GM12892 (cell line): Measurements from ENCODE around the gene KANSL3.
"Not testable (repeated sequence)": the region's sequence is repeated elsewhere in the genome, so short reads cannot be mapped to it uniquely, and the experiment has no call there.

Source experiments
- DNase-seq: peaks from one replicate; pipeline ENCODE4 v3.0.0; 2011; ENCODE audit not compliant: insufficient read length
- FAIRE-seq: peaks from 2 replicates; lab custom pipeline; 2011; peaks lifted over from hg19 to GRCh38; lab: Jason Lieb, UNC
- POLR2A ChIP-seq: IDR thresholded peaks from 2 replicates; pipeline ENCODE4 v1.6.1; 2011; ENCODE audit warnings: low read depth, low read length, control low read depth
- POLR2AphosphoS5 ChIP-seq: IDR thresholded peaks from 2 replicates; pipeline ENCODE4 v1.6.1; 2011; ENCODE audit warnings: low read depth, low read length, control low read depth
- TAF1 ChIP-seq: IDR thresholded peaks from 2 replicates; pipeline ENCODE4 v1.6.1; 2011; ENCODE audit warnings: low read depth, mild to moderate bottlenecking, control low read depth, low read length, borderline replicate concordance

The KANSL3 gene

GRCh38 chr2:96665083-96665569 lies 27.0 kb upstream of the KANSL3 start:
- DNase-seq: no peak
- TF ChIP-seq POLR2AphosphoS5 (no peak), POLR2A (no peak), TAF1 (no peak)
- no peak for FAIRE-seq

GRCh38 chr2:96664366-96664925 lies 26.3 kb upstream of the KANSL3 start:
- DNase-seq (no peak), FAIRE-seq (no peak)
- no peak for TF ChIP-seq POLR2AphosphoS5
- TF ChIP-seq TAF1: no peak
- no peak for TF ChIP-seq POLR2A

- TF ChIP-seq POLR2A: no peak
- no peak for TF ChIP-seq TAF1
- TF ChIP-seq POLR2AphosphoS5: no peak
- DNase-seq: no peak
- FAIRE-seq: no peak
Measured at GRCh38 chr2:96663829-96664228, 25.7 kb upstream of the KANSL3 start.

GRCh38 chr2:96663177-96663576 lies 25.1 kb upstream of the KANSL3 start:
- no peak for FAIRE-seq
- no peak for TF ChIP-seq TAF1
- no peak for TF ChIP-seq POLR2AphosphoS5
- TF ChIP-seq POLR2A: no peak
- no peak for DNase-seq

GRCh38 chr2:96662360-96662759 lies 24.2 kb upstream of the KANSL3 start:
- no peak for FAIRE-seq
- TF ChIP-seq POLR2AphosphoS5: no peak
- TF ChIP-seq TAF1: no peak
- no peak for TF ChIP-seq POLR2A
- DNase-seq: no peak

- DNase-seq: no peak
- TF ChIP-seq TAF1: no peak
- TF ChIP-seq POLR2A: no peak
- no peak for TF ChIP-seq POLR2AphosphoS5
- no peak for FAIRE-seq
Measured at GRCh38 chr2:96661324-96661723, 23.2 kb upstream of the KANSL3 start.

- DNase-seq (no peak), FAIRE-seq (no peak)
- no peak for TF ChIP-seq POLR2A
- no peak for TF ChIP-seq POLR2AphosphoS5
- no peak for TF ChIP-seq TAF1
Measured at GRCh38 chr2:96656540-96656939, 18.4 kb upstream of the KANSL3 start.

- TF ChIP-seq POLR2AphosphoS5: no peak
- no peak for TF ChIP-seq TAF1
- no peak for TF ChIP-seq POLR2A
- FAIRE-seq (no peak), DNase-seq (no peak)
Measured at GRCh38 chr2:96655526-96655925, 17.4 kb upstream of the KANSL3 start.

- FAIRE-seq: not testable (repeated sequence)
Measured at GRCh38 chr2:96654791-96655190, 16.7 kb upstream of the KANSL3 start.

GRCh38 chr2:96651793-96652192 lies 13.7 kb upstream of the KANSL3 start:
- DNase-seq (no peak), FAIRE-seq (no peak)
- TF ChIP-seq POLR2AphosphoS5 (no peak), TAF1 (no peak), POLR2A (no peak)

More at GRCh38 chr2:96654791-96655190, 16.7 kb upstream of the KANSL3 start:
- not testable (repeated sequence) for DNase-seq

- TF ChIP-seq POLR2AphosphoS5: no peak
- DNase-seq: no peak
- no peak for FAIRE-seq
Measured at GRCh38 chr2:96649342-96649741, 11.2 kb upstream of the KANSL3 start.

GRCh38 chr2:96648306-96648930 lies 10.3 kb upstream of the KANSL3 start:
- DNase-seq: no peak
- FAIRE-seq: no peak
- TF ChIP-seq POLR2AphosphoS5: no peak

GRCh38 chr2:96647681-96648080 lies 9.6 kb upstream of the KANSL3 start:
- TF ChIP-seq TAF1: no peak
- TF ChIP-seq POLR2AphosphoS5: no peak
- no peak for FAIRE-seq
- DNase-seq: no peak
